ENCODE results near the gene JUNB.

DNA sequence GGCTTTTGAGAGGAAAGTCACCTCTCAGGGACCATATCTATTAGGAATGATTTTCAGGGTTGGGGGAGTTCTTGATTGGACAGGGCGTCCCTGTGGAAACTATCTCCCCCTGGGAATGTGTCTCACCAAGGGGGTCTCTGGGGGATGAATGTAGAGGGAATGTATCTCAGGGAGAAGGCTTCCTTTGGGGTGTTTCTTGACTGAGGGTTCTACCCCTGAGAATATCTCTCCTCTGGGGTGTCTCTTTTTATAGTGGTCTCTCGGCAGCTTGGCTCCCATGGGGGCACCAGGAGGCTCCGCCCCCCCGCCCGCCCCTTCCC lies 42.1 kb downstream of the JUNB start:
- TF ChIP-seq, protein P1, sequence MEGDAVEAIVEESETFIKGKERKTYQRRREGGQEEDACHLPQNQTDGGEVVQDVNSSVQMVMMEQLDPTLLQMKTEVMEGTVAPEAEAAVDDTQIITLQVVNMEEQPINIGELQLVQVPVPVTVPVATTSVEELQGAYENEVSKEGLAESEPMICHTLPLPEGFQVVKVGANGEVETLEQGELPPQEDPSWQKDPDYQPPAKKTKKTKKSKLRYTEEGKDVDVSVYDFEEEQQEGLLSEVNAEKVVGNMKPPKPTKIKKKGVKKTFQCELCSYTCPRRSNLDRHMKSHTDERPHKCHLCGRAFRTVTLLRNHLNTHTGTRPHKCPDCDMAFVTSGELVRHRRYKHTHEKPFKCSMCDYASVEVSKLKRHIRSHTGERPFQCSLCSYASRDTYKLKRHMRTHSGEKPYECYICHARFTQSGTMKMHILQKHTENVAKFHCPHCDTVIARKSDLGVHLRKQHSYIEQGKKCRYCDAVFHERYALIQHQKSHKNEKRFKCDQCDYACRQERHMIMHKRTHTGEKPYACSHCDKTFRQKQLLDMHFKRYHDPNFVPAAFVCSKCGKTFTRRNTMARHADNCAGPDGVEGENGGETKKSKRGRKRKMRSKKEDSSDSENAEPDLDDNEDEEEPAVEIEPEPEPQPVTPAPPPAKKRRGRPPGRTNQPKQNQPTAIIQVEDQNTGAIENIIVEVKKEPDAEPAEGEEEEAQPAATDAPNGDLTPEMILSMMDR (IDR thresholded peaks at IDR 0.05; ENCODE audit: insufficient read depth, low read depth, low read length): no peak
- TF ChIP-seq EZH2 (IDR thresholded peaks at IDR 0.05; ENCODE audit: insufficient read depth, low read length): no peak

Data from astrocyte (in vitro differentiated cells and primary cell).